ENCODE results near the gene FXYD4.

DNA sequence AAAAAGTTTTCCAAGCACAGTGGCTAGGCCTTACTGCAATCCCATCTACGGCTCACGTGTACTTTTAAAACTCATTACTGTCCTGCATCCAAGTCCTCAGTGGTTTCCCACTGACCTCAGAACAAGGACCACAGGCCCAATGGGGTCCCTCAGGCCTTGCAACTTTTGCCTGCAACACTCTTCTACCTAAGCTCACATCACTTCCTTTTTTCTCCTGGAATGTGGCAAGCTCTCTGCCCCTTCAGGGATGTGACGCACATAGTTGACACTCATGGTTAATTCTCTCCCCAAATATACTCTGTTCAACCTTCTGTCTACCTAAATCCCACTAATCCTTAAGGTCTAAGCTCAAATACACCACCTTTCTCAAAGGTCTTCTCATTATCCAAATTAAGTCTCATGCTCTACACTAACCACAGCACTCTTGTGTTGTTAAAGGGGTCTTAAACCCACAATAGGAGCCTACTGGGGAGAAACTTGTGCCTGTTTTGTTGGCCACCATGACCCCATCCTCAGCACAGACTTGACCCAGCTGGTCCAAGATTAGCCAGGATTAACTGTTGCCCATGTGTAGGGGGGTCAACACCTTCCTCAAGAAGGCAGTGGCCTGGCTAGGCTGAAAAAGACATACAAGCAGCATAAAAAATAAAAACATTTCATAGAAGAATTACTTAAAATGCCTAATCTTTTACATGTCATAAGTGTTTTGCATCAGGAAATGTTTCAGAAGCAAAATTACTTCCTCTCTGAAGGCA is 22.3 kb downstream of the FXYD4 start:
- TF ChIP-seq POLR2A (IDR thresholded peaks at IDR 0.05) = no peak
- TF ChIP-seq, protein P1, sequence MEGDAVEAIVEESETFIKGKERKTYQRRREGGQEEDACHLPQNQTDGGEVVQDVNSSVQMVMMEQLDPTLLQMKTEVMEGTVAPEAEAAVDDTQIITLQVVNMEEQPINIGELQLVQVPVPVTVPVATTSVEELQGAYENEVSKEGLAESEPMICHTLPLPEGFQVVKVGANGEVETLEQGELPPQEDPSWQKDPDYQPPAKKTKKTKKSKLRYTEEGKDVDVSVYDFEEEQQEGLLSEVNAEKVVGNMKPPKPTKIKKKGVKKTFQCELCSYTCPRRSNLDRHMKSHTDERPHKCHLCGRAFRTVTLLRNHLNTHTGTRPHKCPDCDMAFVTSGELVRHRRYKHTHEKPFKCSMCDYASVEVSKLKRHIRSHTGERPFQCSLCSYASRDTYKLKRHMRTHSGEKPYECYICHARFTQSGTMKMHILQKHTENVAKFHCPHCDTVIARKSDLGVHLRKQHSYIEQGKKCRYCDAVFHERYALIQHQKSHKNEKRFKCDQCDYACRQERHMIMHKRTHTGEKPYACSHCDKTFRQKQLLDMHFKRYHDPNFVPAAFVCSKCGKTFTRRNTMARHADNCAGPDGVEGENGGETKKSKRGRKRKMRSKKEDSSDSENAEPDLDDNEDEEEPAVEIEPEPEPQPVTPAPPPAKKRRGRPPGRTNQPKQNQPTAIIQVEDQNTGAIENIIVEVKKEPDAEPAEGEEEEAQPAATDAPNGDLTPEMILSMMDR (IDR thresholded peaks at IDR 0.05) = no peak
